HT-29 (cell line): Measurements from ENCODE around the gene PRODH2. TPM values are rescaled to one million over a fixed set of nuclear protein-coding genes. Genes with fewer than 3 reads are reported as not detected.
"Not testable (repeated sequence)": the region's sequence is repeated elsewhere in the genome, so short reads cannot be mapped to it uniquely, and the experiment has no call there.

Source experiments
- DNase-seq: peaks from one replicate; pipeline ENCODE4 v3.0.0-alpha.2; 2015; ENCODE audit warnings: low spot score
- total RNA-seq: library from RNA; depleted of rRNA; stranded (reverse); fragments of >200 nt; shearing (Covaris generic); gene quantifications from 2 replicates; pipeline ENCODE4 v1.2.3, GENCODE V29; 2014

PRODH2 gene
- total RNA-seq, 1 experiment from 2014 or later = not detected

DNA sequence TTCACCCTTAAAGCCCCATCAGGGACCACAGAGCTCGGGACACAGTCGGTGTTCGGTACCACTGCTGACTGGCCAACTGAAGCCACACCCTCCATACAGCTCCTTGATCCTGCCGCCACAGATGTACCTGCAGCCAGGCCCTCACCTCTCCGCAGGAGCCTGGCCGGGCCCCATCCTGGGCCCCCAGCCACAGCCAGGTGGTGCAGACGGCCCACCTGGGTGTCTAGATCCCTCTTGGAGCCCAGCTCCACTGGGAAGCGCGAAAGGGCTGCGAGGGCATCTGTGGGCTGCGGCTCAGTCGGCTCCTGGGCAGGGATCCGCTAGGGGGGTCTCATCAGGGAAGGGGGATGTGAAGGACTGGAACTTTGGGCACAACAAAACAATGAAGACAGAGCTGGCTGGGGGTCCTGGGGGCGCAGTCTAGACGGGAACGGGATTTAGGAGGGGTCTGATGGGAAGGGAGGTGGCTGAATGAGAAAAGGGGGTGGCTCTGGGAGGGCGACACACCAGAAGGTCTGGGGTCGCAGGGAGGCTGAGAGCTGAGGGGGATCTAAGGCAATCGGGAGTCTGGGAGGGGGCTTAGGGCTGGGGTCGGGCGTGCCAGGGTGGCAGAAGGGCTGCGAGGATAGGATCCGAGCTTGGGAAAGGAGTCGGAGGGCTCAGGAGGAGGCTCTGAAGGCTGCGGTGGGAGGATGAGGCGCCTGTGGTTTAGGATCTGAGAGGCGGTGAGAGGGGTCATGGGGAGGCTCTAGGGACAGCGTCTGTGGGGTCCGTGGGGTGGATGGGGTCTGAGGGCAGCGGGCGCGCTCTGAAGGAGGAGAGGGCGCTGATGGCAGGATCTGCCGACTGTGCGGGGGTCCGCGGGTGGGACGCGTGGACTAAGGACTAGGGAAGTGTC, 15.8 kb downstream of the PRODH2 start:
- DNase-seq = no peak

DNA sequence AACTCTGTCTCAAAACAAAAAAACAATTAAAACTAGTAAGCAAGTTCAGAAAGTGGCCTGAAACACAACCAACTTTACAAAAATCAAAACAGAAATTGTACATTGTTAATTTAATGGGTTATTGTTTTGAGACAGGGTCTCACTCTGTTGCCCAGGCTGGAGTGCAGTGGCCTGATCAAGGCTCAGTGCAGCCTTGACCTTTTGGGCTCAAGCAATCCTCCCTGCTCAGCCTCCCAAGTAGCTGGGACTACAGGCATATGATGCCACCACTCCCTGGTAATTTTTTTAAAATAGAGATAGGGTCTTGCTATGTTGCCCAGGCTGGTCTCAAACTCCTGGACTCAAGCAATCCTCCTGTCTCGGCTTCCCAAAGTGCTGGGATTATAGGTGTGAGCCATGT, 17.1 kb downstream of the PRODH2 start:
- DNase-seq = not testable (repeated sequence)

- peak; percentile 38 for DNase-seq
These were observed 19.1 kb downstream of the PRODH2 start for GRCh38 chr19:35793381-35794165.

GRCh38 chr19:35792888-35793287, 19.8 kb downstream of the PRODH2 start:
- DNase-seq = no peak

DNA sequence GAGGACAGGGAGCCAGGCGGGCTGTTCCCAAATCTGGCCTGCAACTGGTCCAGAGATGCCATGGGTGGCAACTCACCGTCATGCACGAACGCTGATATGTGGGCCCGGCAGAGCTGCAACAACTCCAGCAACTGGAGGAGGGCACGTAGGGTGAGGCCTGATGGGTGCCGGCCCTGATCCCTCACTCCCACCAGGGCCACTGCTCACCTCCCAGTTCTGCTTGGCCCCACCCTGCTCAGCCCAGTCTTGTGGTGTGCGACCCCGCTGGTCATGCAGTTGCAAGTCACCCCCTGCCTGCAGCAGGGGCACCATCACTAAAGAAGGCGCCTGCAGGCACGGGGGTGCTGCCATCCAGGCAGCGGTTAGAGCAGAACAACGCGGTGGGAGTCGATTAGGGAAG, 20.3 kb downstream of the PRODH2 start:
- no peak for DNase-seq

DNA sequence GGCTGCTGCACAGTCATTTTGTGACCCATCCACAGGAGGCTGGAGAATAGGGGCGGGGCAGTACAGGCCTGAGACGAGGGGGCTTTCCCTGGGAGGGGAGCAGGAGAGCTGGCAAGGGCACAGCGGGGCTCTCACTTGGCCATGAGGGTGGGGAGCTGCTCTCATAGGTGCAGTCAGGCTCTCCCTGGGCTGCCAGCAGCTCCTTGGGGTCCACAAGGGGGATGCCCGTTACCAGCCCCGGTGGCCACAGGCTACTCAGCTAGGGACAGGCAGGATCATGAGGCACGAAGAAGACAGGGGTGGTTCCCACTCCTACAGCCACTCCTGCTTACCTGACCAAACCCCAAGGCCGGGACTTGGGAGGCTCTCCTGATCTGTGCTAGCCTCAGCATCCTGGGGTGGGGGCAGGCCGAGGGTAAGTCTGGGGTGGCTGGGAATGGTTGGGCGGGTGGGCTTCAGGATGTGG, 20.8 kb downstream of the PRODH2 start:
- DNase-seq = no peak

DNA sequence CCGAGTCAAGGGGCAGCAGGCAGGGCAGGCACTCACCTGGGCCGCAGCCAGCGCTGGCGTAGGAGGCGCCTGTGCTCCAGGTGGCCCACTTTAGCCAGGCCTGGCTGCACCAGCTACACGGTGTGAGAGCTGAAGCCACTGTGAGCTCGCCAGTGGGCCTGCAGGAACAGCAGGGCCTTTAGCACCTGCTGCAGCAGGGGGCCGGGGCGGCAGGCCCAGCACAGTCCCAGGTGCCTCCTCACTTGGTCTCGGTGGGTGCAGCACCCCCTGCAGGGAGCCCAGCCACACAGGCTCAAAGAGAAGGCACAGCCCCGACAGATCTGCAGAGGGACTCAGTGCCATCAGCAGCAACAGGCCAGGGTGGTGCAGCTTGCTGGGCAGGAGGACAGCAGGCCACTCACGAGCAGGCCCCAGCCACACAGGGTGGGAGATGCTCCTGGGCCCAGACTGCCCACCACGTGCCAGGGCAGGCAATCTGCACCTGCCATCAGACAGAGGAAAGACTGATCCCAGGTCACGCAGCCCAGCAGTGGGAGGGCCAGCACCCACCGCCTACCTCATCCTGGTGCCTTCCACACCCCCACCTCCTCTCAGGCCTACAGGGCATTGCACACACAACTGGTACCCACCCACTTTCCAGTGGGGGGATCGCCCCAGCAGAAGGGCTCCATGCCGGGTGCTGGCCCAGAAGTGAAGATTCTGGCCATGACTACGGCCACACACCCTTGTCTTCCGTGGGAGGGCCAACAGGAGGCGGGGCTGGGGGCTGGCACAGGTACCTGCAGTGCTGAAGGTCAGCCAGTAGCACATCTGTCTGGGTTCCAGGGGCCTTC, 21.4 kb downstream of the PRODH2 start:
- DNase-seq = no peak

DNA sequence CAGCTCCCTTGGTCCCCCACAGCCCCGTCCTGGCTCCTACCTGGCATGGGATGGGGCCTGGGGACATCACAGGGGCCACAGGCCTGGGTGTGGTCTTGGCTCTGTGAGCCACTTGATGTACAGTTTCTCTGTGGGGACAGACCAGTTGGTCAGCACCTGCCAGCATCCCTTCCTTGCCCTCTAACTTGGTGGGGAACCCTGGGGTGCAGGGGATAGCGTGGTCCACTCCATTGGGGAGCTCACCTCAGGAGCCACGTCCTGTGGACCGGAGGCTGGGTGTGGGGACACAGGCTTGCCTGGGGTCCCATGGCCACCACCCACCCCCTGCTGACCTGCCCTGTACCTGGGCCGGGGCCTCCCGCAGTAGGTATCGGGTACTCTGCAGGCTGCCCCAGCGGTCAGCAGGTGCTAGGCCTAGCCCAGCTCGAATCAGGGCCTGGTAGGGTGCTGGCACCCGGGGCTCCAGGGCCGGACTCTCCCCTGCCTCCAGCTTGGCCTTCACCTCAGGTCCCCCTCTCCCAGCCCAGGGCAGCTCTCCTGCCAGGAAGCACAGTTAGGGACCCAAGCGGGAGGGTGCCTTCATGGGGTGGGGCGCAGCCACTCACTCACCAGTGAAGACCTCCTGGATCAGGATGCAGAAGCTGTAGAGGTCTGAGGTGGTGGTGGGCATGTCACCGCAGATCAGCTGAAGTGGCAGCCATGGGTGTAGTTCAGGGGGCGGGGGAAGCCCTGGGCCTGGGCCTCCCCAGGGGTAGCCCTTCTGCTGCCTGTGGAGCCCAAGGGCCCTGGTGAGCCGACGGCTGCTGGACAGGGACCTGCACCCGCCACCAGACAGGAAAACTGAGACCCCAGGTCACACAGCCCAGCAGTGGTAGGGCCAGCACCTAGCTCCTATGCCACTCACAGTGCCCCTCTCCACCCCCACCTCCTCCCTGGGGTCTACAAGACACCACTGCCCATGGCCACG, 22.4 kb downstream of the PRODH2 start:
- no peak for DNase-seq

DNA sequence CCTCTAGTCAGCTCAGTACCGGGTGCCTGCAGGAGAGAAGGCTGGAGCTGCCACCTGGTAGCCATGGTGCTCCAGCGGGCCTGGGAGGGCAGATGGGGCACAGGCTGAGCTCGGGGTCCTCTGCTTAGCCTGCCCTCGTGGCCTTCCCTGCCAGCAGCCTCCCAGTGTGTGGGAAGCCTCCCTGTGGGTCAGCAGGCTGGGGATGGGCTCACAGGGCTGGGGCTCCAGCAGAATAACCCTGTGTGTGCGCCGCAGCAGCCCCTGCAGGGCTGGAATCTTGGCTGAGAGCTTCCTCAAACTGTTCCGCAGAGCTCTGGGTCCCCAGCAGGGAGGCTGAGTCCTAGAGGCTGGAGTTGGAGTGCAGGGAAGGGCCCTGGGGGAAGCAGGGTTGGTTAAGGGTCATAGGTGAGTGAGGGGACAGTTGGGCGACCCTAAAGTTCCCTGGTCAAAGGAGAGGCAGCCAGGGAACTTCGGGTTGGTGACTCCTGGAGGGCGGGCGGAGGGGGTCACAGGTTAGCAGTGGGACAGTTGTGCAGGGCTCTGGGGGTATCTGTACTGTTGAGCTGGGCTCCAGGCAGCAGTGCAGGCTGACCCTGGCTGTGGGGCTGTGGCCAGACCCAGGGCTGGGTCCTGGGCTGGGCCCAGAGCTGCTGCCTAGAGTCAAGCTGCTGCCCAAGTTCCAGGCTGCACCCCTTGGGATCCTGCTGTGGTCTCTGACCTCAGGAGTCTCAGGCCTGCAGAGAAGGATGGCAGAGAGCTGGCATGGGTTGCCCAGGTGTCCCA, 23.3 kb downstream of the PRODH2 start:
- DNase-seq = no peak

DNA sequence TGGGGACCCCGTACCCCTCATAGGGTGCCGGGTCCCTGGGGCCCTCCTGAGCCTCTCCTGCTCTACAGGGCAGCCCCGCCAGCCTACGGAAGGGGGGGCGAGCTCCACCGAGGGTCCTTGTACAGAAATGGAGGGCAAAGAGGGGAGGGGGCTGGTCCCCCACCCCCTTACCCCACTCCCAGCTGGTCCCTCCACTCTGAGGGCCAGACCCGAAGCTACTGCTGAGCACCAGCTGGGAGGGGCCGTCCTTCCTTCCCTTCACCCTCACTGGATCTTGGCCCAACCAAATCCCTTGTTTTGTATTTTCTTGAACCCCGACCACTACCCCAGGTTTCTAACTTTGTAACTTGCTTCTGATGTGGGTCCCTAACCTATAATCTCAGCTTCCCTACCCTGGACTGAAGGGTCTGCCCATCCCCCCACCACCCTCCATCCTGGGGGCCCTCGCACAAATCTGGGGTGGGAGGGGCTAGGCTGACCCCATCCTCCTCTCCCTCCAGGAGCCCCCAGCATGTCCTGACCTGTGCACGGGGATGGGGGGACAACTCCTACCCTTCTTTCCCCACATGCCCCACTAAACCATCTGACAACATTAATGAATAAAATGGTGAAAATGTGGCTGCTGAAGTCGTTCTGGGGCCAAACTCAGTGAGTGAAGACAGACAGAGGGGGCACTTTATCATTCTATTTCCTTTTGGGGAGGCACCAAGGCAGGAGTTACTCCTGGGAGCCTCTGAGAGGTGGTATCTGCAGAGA, 24.3 kb downstream of the PRODH2 start:
- no peak for DNase-seq

DNA sequence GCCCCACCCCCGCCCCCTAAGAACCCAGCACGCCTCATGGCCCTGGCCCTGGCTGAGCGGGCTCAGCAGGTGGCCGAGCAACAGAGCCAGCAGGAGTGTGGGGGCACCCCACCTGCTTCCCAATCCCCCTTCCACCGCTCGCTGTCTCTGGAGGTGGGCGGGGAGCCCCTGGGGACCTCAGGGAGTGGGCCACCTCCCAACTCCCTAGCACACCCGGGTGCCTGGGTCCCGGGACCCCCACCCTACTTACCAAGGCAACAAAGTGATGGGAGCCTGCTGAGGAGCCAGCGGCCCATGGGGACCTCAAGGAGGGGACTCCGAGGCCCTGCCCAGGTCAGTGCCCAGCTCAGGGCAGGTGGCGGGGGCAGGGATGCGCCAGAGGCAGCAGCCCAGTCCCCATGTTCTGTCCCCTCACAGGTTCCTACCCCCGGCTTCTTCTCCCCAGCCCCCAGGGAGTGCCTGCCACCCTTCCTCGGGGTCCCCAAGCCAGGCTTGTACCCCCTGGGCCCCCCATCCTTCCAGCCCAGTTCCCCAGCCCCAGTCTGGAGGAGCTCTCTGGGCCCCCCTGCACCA, 25.3 kb downstream of the PRODH2 start:
- DNase-seq = no peak

- no peak for DNase-seq
These were observed 26.1 kb downstream of the PRODH2 start for GRCh38 chr19:35786299-35787160.

GRCh38 chr19:35785339-35785627, 27.4 kb downstream of the PRODH2 start:
- no peak for DNase-seq

DNA sequence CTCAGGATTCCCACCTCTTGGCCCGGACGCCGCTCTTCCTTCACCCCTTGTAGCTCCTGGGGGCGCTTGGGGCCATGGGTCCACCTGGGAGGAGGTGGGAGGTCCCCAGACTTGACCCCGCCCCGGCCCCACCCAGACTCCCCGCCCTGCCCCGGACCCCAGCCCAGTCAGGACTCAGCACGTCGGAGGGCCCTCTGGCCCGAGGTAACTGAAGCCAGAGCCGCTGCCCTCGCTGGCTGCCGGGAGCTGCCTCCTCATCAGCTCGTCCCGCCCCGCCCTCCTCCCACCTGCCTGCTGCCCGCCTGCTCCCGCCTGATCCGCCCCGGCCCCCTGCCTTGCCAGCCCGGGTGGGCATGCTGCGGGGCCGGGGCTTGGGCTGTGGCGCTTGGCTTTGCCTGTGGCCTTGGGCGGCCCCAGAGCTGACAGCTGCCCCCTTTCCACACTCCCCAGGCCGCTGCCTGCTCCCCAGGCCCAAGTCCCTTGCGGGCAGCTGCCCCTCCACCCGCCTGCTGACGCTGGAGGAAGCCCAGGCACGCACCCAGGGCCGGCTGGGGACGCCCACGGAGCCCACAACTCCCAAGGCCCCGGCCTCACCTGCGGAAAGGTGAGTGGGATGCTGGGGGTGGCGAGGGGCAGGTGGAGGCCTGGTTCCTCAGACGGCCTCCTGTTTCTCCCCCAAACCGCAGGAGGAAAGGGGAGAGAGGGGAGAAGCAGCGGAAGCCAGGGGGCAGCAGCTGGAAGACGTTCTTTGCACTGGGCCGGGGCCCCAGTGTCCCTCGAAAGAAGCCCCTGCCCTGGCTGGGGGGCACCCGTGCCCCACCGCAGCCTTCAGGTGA, 27.9 kb downstream of the PRODH2 start:
- no peak for DNase-seq

DNA sequence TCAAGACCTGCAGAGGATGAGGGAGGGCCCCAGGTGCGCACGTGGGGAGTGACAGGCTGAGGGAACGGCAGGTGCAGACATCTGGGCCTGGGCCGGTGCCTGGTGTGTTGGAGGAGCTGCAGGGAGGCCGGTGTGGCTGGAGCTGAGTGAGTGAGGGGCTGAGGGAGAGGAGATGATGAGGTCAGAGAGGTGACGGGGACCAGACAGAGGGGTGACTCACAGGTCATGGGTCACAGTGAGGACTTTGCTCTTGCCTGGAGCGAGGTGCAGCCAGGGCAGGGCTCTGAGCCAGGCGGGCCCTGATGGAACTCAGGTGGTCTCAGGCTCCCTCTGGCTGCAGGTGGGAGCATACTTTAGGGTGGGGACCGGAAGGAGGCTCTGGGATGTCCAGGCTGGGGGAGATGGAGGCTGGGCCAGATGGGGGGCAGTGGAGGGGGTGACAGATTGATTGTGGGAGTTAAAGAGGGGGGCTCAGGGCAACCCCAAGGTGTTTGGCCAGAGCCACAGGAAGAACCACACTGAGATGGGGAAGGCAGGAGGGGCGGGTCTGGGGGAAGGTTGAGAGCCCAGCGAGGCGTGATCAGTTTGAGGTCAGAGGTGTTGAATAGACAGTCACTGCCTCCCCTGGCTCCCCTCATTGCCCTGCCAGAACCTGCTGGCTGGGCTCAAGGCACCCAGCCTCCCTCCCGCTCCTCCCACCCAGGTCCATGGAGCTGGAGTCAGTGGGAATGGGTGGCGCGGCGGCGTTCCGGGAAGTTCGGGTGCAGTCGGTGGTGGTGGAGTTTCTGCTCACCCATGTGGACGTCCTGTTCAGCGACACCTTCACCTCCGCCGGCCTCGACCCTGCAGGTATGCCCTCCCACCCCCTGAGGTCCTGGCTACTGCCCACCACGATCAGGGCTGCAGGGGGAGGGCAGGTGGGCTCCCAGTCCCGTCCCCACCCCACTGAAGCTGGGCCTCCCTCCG, 28.9 kb downstream of the PRODH2 start:
- no peak for DNase-seq

GRCh38 chr19:35782589-35782988, 30.1 kb downstream of the PRODH2 start:
- DNase-seq = no peak
